ENCODE results near the gene MAN1C1. TPM values are rescaled to one million over a fixed set of nuclear protein-coding genes. Genes with fewer than 3 reads are reported as not detected.

Gene MAN1C1
- total and polyA plus RNA-seq, 10 of the 15 experiments (the other 5 are each of a cell fraction or from before 2014, with no cell fraction given), result 0.12 to 0.56 (median 0.22) TPM; not detected in 3

DNA sequence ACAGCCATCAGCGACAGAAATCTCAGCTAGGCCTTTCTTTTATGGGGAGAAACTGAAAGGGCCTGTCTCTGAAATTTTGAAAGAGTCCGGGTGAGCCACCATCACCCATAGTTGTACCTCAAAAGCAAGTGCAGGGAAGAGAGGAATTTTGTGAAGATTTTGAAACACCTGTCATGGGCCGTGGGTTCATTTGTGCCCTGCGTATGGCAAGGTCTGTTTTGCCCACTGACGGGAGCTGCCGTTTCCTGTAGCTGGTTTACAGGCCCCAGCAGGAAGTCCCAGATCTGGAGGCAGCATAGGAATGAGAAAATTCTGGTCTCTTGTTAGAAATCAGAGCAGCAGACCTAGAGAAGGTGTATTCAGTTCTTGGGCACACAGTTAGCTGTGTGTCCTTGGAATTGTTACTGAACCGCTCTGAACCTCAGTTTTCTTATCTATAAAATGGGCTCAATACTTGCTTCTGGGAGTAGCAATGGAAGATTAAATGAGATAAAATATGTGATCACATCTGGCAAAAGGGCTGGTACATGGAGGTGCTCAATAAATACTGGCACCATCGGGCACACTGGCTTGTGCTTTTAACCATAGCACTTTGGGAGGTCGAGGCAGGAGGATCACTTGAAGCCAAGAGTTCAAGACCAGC, 52.5 kb downstream of the MAN1C1 start (continued):
- no peak for TF ChIP-seq ETV6 (conservative IDR thresholded peaks at IDR 0.05 in 1 of 2, IDR thresholded peaks at IDR 0.05 in 1 of 2; ENCODE audit: borderline replicate concordance in 1 of 2, low read depth in 1 of 2)
- TF ChIP-seq, protein P1, sequence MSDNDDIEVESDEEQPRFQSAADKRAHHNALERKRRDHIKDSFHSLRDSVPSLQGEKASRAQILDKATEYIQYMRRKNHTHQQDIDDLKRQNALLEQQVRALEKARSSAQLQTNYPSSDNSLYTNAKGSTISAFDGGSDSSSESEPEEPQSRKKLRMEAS (IDR thresholded peaks at IDR 0.05; ENCODE audit: low read depth, low read length), result no peak
- TF ChIP-seq, protein P2, sequence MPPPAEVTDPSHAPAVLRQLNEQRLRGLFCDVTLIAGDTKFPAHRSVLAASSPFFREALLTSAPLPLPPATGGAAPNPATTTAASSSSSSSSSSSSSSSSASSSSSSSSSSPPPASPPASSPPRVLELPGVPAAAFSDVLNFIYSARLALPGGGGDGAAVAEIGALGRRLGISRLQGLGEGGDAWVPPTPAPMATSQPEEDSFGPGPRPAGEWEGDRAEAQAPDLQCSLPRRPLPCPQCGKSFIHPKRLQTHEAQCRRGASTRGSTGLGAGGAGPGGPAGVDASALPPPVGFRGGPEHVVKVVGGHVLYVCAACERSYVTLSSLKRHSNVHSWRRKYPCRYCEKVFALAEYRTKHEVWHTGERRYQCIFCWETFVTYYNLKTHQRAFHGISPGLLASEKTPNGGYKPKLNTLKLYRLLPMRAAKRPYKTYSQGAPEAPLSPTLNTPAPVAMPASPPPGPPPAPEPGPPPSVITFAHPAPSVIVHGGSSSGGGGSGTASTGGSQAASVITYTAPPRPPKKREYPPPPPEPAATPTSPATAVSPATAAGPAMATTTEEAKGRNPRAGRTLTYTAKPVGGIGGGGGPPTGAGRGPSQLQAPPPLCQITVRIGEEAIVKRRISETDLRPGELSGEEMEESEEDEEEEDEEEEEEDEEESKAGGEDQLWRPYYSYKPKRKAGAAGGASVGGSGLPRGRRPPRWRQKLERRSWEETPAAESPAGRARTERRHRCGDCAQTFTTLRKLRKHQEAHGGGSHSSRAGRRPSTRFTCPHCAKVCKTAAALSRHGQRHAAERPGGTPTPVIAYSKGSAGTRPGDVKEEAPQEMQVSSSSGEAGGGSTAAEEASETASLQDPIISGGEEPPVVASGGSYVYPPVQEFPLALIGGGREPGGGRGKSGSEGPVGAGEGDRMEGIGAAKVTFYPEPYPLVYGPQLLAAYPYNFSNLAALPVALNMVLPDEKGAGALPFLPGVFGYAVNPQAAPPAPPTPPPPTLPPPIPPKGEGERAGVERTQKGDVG (CRISPR knock-in tag; IDR thresholded peaks at IDR 0.05), result no peak
- TF ChIP-seq, protein P3, sequence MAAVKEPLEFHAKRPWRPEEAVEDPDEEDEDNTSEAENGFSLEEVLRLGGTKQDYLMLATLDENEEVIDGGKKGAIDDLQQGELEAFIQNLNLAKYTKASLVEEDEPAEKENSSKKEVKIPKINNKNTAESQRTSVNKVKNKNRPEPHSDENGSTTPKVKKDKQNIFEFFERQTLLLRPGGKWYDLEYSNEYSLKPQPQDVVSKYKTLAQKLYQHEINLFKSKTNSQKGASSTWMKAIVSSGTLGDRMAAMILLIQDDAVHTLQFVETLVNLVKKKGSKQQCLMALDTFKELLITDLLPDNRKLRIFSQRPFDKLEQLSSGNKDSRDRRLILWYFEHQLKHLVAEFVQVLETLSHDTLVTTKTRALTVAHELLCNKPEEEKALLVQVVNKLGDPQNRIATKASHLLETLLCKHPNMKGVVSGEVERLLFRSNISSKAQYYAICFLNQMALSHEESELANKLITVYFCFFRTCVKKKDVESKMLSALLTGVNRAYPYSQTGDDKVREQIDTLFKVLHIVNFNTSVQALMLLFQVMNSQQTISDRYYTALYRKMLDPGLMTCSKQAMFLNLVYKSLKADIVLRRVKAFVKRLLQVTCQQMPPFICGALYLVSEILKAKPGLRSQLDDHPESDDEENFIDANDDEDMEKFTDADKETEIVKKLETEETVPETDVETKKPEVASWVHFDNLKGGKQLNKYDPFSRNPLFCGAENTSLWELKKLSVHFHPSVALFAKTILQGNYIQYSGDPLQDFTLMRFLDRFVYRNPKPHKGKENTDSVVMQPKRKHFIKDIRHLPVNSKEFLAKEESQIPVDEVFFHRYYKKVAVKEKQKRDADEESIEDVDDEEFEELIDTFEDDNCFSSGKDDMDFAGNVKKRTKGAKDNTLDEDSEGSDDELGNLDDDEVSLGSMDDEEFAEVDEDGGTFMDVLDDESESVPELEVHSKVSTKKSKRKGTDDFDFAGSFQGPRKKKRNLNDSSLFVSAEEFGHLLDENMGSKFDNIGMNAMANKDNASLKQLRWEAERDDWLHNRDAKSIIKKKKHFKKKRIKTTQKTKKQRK (IDR thresholded peaks at IDR 0.05; ENCODE audit: low read depth, low read length), result no peak
- TF ChIP-seq, protein P4, sequence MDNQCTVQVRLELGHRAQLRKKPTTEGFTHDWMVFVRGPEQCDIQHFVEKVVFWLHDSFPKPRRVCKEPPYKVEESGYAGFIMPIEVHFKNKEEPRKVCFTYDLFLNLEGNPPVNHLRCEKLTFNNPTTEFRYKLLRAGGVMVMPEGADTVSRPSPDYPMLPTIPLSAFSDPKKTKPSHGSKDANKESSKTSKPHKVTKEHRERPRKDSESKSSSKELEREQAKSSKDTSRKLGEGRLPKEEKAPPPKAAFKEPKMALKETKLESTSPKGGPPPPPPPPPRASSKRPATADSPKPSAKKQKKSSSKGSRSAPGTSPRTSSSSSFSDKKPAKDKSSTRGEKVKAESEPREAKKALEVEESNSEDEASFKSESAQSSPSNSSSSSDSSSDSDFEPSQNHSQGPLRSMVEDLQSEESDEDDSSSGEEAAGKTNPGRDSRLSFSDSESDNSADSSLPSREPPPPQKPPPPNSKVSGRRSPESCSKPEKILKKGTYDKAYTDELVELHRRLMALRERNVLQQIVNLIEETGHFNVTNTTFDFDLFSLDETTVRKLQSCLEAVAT (IDR thresholded peaks at IDR 0.05), result no peak
- TF ChIP-seq, protein P5, sequence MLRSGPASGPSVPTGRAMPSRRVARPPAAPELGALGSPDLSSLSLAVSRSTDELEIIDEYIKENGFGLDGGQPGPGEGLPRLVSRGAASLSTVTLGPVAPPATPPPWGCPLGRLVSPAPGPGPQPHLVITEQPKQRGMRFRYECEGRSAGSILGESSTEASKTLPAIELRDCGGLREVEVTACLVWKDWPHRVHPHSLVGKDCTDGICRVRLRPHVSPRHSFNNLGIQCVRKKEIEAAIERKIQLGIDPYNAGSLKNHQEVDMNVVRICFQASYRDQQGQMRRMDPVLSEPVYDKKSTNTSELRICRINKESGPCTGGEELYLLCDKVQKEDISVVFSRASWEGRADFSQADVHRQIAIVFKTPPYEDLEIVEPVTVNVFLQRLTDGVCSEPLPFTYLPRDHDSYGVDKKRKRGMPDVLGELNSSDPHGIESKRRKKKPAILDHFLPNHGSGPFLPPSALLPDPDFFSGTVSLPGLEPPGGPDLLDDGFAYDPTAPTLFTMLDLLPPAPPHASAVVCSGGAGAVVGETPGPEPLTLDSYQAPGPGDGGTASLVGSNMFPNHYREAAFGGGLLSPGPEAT (IDR thresholded peaks at IDR 0.05; ENCODE audit: low read depth), result no peak
- no peak for TF ChIP-seq RCOR1 (conservative IDR thresholded peaks at IDR 0.05; ENCODE audit: low read depth, low read length)
- TF ChIP-seq SRF (IDR thresholded peaks at IDR 0.05; ENCODE audit: low read depth in 2 of 2, low read length in 2 of 2), result no peak
- no peak for TF ChIP-seq IKZF1 (conservative IDR thresholded peaks at IDR 0.05)
- TF ChIP-seq MTA2 (IDR thresholded peaks at IDR 0.05; ENCODE audit: low read depth), result no peak
- TF ChIP-seq GATAD2B (conservative IDR thresholded peaks at IDR 0.05; ENCODE audit: low read depth), result no peak
- no peak for TF ChIP-seq TCF3 (IDR thresholded peaks at IDR 0.05; ENCODE audit: borderline replicate concordance, insufficient read depth, low read depth, low read length)

All from GM12878 (cell line).